Measurements from ENCODE around the gene TPSD1.

DNA sequence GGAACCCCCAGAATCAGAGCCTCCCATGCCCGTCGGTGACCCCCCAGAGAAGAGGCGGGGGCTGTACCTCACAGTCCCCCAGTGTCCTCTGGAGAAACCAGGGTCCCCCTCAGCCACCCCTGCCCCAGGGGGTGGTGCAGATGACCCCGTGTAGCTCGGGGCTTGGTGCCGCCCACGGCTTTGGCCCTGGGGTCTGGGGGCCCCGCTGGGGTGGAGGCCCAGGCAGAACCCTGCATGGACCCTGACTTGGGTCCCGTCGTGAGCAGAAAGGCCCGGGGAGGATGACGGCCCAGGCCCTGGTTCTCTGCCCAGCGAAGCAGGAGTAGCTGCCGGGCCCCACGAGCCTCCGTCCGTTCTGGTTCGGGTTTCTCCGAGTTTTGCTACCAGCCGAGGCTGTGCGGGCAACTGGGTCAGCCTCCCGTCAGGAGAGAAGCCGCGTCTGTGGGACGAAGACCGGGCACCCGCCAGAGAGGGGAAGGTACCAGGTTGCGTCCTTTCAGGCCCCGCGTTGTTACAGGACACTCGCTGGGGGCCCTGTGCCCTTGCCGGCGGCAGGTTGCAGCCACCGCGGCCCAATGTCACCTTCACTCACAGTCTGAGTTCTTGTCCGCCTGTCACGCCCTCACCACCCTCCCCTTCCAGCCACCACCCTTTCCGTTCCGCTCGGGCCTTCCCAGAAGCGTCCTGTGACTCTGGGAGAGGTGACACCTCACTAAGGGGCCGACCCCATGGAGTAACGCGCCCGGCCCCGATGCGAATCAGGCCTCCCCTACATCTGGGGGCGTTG is 34.8 kb upstream of the TPSD1 start:
- no peak for TF ChIP-seq CTCF (optimal IDR thresholded peaks at IDR 0.05 in 1 of 3, IDR thresholded peaks at IDR 0.05 in 1 of 3, conservative IDR thresholded peaks at IDR 0.05 in 1 of 3; ENCODE audit: extremely low read depth in 1 of 3, insufficient read depth in 2 of 3, low read length in 3 of 3)
- no peak for TF ChIP-seq EZH2 (IDR thresholded peaks at IDR 0.05; ENCODE audit: low read length)
